ENCODE measurements around the gene NR2F1.

The NR2F1 gene

DNA sequence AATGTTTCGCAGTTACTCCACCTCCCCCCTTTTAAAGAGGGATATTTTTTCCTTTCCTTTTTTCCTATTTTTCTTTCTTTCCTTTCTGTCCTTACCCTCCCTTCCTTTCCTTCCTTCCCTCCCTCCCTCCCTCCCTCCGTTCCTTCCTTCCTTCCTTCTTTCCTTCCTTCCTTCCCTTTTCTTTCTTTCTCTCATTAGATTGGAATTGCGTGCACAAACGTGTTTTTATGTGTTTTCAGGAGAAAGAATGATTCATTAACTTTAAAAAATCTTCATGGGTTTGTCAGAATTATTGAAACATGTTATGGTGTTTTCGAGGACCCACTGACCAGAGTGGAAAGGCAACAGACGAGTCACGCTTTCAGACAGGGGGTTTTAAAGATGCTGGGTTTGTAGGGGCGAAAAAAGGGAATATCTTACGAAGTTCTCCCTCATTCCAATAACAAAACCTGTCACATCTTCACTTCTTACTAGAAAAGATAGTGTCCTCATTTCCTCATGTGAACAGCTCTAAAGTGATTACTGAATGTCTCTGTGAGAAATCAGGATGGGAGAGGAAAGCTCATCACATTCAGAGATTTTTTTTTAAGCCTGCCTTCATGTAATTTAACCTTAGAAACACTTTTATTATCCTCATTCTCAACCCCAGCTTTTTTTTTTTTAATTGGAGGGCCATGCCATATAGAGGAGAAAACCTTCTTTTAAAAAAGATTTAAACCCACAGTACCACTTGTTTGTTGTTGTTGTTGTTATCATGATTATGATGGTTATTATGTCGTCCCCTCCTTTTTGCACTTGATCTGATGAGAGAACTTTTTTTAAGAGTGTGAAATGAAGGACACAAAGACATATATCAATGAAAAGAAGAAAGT lies 21.9 kb downstream of the NR2F1 start:
- DNase-seq, result no peak

DNA sequence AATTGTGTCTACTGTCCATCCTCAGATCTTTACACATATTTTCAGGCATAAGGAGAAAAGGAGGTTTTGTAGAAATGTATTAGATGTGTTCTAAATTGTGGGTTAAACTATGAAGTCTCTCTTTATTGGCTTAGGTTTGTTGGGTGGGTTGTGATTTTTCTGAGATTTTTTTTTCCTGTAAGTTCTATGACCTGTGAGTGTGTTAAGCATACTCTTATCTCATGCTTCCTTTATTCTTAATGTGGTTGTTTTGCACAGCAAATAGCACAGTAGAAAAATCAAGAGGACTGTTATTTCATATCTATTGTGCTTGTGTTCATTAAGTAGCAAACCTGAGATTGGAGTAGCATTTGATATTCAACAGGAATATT lies 23.3 kb downstream of the NR2F1 start:
- no peak for DNase-seq

DNA sequence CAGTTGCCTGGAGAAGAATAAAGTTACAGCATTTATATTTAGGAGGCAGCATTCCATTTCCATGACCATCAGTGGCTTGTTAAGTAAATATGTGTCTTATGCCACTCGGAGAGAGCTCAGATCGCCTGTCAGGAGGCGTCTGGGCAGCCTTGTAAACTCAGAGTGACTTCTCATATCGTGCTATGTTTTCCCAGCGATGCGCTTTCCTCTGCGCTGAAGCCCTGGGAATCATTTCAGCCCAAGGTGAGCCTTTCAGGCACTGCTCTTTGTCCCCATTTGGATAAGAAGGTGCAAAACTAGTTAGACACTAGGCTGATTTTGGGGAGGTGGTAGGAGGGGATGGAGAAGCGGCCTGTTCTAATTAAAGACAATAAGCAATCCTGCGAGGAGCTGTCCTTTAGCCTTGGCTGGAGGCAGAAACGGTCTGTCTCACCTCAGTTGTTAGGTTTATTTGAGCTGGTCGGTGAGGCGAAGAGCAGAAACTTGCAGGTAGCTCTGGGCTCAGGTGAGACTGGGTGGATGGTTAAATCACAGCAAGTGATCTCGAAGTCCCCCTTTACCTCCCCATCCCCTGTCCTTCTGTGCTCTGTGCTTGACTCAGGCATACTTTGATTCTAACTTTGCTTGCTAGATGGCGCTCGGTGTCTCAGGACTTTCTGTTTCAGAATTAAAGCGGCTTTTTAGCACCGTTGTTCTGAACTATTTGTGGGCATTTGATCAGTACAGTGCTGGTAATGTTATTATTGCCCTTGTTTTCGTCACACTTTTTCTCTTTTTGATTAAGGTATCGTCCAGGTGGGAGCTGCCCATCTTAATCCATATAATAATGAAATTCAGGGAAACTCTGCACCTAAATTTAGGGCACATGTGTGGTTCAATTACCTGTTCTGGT lies 24.6 kb downstream of the NR2F1 start:
- no peak for DNase-seq

DNA sequence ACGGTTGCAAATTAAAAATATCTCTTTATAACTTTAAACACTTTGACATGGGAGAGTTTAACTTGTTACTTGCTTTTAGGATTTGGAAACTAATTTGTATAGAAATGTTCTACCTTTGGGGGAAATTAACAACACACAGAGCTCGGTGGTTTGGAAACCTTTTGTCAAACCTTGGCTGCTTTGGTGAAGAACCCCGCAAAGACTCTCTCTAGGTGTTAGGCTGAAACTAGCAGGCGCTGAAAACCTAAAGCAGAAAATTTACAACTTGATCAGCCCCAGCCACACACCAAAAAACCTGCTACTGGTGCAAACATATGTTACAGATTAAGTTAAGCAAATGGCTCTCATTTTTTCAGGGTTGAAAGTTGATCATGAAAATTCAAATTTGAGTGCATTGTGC lies 25.8 kb downstream of the NR2F1 start:
- no peak for DNase-seq

DNA sequence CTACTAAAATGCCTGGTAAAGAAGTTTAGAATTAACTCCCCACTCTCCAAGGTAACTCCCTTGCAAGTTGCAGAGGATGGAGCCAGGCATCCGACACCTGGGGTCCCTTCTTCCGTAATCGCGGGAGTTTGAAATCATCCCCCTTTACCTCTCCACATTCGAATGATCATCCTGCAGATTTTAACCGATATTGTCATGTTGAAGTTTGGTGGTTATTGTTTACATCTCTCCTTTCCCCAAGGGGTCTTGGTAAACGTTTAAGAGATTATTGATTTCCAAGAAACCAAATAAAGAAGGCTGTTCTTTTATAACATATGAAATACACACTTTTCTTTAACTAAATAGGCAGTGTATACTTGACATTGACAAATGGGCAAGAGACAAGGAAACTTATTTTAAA lies 26.7 kb downstream of the NR2F1 start:
- DNase-seq, result no peak

DNA sequence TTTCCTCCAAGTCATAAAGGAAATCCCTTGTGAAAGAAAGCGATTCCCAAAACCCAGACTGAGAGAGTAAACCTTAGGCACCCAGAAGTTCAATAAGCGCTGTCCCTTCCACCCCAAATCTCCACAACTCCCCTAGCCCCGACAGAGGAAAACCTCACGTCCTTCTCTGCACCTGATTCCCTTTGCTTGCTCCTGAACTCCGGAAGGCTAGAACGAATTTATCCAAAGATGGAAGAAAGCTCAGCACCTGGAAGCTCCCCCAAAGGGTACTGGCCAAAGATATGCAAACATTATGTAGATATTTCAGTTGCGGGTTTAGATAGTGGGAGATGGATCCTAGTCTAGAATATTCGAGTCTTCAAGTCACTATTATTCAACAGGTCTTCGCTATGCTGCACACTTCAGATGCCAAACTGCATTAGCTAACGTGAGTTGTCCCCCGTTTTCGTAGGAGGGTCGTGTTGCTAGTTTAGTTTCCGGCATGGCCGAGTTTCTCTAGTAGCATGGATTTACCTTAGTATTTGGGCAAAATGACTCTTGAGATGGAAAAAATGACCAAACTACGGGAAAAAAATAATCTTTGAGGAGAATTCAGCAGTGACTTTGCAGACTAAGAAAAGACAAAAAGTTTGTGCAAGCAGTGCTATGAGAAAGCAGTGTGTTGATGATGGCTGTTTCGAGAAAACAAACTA lies 27.7 kb downstream of the NR2F1 start:
- DNase-seq, result no peak

DNA sequence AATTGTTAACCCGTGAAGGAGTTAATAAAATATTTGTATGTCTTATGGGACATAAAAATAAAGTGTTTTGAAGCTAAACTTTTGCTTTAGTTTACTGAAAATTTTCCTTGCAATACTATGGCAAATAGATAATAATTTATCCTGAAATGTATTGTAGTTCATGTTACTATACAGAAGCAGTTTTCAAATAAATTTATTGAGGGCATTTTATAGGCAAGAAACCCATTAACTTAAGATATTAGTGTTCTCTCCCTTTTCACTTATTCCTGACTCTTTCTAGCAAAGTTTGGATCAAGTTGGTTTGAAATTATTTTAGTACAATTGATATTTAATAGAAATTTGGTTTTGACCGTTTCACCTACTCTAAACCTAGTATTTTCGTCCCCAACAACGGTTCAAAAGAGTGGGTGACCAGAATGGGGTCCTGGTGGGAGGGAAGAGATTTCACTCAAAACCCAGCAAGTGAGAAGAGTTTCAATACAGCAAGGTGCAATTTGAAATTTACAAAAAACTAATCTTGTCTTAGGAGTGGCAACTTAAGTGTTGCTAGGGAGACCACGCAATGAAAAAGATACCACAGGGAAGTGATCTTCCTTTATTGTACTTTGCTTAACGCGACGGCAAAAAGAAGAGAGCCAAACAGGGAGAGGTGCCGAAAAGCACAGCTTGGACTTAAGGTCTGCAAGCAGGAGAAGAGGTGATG lies 28.4 kb downstream of the NR2F1 start:
- DNase-seq, result no peak

DNA sequence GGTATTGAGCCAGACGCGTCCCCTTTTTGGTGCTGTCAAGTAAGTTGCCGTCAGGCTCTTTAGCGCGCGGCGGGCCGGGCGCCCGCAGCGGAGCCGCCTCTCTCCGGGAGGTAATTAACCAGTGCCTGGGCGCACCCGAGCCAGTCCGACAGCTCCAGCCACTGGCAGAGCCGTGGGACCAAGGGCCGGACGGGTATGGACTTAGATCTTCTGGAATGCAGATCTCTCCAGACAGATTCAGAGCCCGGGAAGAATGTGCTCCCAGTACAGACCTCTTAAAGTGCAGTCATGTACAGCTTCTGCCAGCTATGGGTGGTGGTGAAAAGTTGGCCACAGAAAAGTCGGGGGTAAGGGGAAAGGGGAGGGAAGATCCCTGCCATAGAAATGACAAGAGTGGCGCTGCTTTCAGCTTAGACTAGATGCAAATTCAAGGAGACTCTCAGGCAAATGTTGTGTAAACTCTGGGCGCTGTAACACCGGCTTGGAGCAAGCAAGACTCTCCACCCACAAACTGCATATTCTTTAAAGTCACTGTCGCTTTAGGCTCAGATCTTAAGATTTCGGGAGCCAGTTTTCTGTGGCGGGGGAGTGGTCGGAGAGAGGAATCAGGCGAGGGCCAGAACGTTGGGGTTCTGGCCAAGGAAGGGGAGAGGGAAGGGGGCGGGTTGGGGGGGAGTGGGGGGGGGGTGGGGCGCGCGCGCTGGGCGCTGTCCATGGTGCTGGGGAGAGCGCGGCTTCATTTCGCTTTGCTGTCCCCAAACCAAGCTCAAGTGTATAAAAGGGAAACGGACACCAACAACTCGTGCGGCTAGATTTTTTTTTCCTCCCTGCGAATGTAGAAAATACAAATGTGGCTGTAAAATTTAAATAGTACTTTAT lies 29.2 kb downstream of the NR2F1 start:
- DNase-seq, result no peak

DNA sequence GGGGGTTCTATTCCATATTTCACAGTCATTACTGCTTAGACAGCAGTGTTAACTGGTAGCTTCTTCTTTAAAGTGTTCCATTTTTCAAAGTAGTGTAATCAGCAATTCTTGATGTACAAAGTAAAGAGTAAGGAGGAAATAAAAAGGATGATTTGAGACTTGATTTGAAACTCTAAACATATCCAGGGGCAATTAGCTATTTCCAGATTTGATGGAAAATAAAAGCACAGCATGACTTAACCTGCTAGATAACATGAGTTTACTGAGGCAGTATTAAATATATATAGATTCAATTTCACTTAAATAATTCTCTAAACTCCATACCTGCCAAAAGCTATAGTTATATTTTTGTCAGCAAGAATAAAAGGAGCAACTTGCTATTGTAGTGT lies 29.8 kb downstream of the NR2F1 start:
- DNase-seq, result no peak

DNA sequence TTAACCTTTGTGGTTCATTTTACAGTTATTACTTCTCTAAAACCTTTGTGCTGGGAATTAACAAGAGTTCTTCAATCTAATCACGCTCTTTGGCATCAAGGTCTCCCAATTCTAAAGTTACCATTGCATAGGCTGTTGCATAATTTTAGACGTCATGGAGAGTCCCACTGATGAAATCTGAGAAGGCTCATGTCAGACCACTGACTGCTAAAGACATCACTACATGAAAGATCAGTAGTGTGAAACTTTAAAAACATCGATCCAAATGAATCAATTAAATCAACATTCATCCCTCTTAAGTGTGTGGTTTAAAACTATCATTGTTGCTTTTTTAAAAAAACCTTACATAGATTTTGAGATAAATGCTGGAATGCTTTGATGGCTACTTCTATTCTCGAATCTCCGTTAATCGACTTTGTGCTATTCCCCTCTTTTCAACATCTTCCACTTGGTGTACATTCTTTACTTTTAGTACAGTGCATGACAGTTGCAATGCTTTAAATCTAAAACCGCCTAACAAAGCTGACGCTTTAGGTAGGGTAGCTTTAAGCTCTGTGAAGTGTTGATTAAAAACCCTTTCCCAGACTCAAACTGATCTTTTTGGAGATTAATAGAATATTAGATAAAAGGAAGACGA lies 33.6 kb downstream of the NR2F1 start:
- no peak for DNase-seq

DNA sequence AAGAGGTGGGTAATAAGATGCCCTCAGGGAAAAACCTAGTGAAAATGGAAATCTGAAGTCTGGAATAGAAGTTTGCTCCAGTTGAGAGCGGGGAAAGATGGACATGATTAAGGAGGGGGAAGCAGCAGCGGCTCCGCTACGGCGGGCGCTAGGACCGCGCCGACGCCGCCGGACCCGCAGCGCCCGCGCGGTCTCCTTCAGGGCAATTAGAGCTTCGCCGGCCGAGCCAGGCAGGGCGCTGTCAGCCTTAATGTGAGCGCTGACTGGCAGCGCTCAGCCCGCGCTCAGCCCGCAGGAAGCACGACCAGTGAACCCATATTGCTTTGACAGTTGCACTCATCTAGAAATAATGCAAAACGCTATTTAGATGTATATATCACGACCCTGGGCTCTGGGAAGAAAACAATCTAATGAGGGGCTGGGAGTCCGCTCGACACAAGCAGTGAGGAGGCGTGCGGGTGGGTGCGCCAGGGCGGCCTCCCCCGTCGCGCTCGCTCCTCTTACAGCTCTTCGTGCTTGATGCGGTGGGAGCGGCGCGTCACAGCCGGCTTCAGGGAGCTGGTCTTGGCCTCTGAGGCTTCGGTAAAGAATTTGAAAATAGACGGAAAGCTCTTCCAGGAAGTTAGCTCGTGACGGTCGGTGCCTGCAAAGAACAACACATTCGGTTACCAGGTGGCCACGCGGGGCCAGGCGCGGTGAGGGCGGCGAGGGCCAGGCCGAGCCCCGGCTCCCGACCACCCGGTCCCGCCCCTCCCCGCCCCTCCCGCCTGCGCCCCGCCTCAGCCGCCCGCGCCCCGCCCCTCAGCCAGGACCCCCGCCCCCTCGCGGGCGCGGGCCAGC lies 37.7 kb downstream of the NR2F1 start:
- DNase-seq, result peak; percentile 45

DNA sequence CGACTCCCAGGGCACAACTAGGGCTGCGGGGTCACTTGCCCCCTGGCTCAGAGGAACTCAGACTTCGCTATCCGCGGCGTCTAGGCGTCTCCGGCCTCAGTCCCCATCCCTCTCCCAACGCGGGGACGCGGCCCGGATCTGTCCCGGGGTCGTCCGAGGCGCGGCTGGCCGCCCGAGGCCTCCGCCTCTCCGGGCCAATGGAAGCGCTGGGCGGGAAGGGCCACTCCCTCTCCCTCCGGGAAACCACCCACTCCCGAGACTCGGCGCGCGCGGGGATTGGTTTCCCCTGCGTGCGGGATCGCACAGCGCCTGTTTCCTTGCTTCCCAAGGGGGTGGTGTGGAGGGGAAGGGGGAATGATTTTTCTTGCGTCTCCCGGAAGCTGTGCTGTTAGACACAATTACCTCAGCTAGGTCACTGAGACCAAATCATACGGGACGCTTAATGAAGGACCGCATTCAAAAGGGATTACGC lies 38.3 kb downstream of the NR2F1 start:
- peak; percentile 75 for DNase-seq

DNA sequence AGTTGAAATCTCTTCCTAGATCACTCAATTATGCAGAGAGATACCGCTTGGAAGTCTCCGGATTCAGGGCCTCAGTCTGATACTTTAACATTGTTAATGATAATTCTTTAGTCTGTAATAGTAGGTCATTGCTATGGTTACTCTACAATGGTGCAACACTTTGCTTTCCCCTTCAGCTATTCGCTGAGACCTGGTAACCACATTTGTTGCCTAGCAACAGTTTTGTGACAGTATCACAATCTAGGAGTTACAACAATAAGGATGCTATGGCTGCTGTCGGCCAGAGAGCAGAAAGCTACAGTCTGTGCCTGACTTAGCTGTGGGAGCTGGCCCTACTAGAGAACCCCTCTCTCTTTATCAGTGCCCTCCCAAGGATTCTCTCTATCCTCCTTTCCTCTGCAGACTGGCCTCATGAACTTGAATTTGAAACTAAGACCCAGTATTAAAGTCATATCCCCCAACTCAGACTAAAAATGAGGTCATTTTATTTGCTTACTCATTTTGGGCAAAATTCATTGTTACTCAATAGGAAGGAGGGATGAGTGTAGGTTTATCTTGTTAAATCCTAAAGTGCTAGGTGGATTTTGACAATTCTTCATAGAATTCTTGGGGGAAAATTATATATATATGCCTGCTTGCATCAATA lies 39.3 kb downstream of the NR2F1 start:
- DNase-seq, result peak; percentile 37

DNA sequence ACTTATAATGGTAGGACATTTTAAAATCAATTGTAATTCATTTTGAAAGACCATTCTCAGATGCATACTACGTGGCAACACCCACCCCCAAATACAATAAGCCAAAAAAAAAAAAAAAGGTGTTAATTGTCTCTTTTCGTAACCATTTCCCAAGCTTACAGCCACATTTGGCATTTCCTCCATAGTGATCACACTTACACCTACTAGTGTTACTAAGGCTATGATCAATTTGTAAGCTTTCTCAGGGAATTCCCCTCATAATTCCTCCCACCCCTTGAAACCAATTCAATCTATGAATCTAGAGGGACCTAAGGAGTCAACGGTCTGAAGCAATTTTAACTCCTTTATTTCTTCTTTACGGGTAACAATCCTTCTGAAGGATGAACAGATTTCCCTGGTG lies 40.1 kb downstream of the NR2F1 start:
- no peak for DNase-seq

DNA sequence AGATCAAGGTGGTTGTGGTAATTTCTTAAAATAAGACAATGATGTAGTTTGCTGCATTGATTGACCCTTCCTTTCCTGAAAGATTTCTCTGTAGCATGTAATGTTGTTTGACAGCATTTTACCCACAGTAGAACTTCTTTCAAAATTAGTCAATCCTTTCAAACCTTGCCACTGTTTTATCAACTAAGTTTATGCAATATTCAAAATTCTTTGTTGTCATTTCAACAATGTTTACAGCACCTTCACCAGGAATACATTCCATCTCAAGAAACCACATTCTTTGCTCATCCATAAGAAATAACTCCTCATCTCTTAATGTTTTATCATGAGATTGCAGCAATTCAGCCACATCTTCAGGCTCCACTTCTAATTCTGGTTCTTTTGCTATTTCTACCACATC lies 43.8 kb downstream of the NR2F1 start:
- DNase-seq, result no peak

DNA sequence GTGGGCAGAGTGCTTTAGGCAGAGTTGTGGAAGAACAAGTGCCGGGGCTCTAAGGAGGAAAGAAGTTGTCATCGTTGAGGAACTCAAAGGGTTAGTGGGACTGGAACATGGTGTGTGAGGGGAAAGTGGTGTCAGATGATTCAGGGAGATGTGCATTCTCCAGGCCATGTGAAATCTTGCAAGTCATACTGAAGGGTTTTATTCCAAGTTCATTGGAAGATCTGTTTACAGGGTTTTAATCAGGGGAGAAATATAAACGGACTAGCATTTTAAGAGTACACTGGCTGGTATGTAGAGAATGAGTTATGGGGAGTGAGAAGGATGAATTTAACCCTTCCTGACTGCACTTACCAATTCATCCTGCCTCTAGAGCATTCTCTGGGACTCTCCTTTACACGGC lies 49.3 kb downstream of the NR2F1 start:
- DNase-seq, result no peak

DNA sequence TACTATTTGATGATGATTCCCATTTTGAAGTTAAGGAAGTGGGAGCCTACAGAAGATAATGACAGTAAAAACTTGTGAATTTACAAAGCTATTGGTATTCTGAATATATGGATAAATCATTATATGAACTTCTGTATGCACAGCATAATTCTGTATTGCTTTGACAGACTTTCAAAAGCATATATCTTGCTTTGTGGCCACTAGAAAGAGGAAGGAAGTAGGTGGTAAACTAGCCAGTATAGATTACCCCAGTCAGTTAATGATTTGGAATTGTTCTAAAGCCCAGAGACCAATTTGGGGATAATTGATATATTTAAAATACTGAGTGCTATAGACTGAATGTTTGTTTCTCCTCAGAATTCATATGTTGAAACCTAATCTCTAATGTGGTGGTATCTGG lies 53.0 kb downstream of the NR2F1 start:
- DNase-seq, result no peak

DNA sequence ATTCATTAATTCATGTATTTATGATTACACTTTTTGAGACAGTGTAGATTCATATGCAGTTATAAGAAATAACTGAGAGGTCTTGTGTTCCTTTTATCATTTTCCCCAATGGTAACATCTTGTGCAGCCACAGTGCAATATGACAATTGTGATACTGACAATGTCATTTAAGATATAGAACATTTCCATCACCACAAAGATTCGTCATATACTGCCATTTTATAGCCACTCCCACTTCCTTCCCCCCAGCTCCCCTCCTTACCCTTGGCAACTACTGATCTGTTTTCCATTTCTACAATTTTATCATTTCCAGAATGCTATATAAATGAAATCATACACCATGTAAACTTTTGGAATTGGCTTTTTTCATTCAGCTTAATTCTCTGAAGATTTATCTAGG lies 53.8 kb downstream of the NR2F1 start:
- DNase-seq, result no peak

DNA sequence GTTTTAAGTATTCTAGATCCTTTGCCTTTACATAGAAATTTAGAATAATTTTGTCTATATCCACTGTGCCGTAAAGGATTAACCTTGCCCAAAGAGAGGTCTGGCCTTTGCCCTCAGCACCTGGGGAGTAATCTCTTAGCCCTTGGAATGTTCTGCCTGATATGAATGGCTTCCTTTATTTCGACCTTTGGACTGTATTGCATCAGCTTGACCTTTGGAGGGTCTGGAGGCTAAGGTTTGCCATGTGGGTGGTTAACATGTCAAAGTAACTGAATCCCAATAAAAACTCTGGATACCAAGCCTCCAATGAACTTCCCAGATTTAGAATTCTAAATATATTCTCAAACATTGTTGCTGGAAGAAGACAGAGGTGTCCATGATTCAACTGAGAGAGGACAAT lies 54.7 kb downstream of the NR2F1 start:
- DNase-seq, result no peak

DNA sequence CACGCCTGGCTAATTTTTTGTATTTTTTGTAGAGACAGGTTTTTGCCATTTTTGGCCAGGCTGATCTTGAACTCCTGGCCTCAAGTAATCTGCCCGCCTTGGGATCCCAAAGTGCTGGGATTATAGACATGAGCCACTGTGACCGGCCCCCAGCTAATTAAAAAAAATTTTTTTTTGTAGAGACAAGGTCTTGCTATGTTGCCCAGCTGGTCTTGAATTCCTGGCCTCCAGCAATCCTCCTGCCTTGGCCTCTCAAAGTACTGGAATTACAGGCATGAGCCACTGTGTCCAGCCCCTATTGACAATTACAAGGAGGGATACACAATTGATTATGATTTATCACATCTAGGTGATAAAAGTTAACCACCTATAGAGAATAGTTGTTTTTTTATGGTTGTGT lies 59.5 kb downstream of the NR2F1 start:
- DNase-seq, result no peak

Measured in NCI-H524 treated with DMSO at 0.1 percent for 48 hours (cell line).